ENCODE results near the gene DAB1. TPM values are rescaled to one million over a fixed set of nuclear protein-coding genes. Genes with fewer than 3 reads are reported as not detected.

The DAB1 gene
- total RNA-seq, 2 experiments from 2014 or later, result 0.52 to 0.61 TPM

DNA sequence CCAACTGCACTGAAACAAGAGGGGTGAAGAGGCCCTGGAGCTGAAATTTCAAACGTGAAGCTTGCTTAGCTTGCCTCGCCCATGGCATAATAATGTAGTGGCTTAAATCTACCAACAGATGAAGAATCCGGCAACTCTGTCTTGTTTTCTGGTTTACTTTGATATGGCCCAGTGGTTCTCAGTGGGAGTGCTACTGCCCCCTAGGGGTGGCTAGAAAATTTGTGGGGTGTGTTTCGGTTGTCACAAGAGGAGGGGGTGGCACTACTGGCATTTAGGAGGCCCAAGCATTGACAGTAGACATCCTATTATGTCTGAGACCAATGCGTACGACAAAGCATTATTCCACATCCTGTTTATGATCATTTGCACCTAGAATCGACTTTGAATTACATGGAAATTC is 406.1 kb downstream of the DAB1 start:
- H3K27me3 ChIP-seq (ENCODE audit: control insufficient read depth in 1 of 2, insufficient read depth in 2 of 2, low read length in 2 of 2), result no peaks in the 10 kb centered on the region
- CTCF ChIA-PET, result no interaction called here
- no peaks in the 10 kb centered on the region for H3K4me1 ChIP-seq (ENCODE audit: insufficient read depth, low read length)

DNA sequence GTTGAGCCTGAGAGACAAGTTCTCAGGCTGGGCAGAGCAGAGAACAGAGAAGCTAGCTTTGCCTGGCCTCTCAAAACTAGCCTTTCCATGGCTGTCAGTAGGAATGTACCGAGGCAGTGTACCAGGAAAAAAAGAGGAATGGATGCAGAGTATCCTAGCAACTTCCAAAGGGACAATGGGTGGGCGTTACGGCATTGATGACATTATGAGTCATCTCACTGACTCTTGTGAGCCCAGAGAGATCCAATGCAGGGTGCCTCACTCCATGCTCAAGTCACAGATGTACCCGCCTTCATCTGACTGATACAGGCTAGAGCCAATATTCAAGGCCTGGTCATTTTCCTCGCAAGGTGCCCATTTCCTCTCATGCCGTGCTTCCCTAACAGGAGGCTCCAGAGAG is 406.7 kb downstream of the DAB1 start:
- Histone ChIP-seq H3K27ac (ENCODE audit: low read depth in 1 of 2, low read length in 2 of 2) (no peak overlapping the region), H3K9me3 (ENCODE audit: control insufficient read depth in 1 of 2, insufficient read depth in 1 of 2, low read length in 2 of 2) (peaks cover 0 to 4% of the 10 kb centered on the region in 2 experiments), H3K27me3 (ENCODE audit: control insufficient read depth in 1 of 2, insufficient read depth in 2 of 2, low read length in 2 of 2) (no peaks in the 10 kb centered on the region), H3K4me3 (ENCODE audit: low read length) (no peak overlapping the region), H3K36me3 (ENCODE audit: insufficient read depth, low read length) (no peaks in the 10 kb centered on the region), H3K4me1 (ENCODE audit: insufficient read depth, low read length) (no peaks in the 10 kb centered on the region)
- Mint-ChIP-seq H3K4me3 (no peak overlapping the region), H3K27ac (no peak overlapping the region), H3K36me3 (ENCODE audit: low read depth) (no peaks in the 10 kb centered on the region), H3K4me1 (ENCODE audit: low read depth) (no peaks in the 10 kb centered on the region), H3K9me3 (no peaks in the 10 kb centered on the region), H3K27me3 (no peaks in the 10 kb centered on the region)
- ChIA-PET CTCF (no interaction called here), POLR2A (no interaction called here)
- intact Hi-C loops (cut with DNase I, micrococcal nuclease), result no loop called here
- no peak for DNase-seq
- no peak for ATAC-seq (ENCODE audit: poor library complexity)
- TF ChIP-seq, protein P1, sequence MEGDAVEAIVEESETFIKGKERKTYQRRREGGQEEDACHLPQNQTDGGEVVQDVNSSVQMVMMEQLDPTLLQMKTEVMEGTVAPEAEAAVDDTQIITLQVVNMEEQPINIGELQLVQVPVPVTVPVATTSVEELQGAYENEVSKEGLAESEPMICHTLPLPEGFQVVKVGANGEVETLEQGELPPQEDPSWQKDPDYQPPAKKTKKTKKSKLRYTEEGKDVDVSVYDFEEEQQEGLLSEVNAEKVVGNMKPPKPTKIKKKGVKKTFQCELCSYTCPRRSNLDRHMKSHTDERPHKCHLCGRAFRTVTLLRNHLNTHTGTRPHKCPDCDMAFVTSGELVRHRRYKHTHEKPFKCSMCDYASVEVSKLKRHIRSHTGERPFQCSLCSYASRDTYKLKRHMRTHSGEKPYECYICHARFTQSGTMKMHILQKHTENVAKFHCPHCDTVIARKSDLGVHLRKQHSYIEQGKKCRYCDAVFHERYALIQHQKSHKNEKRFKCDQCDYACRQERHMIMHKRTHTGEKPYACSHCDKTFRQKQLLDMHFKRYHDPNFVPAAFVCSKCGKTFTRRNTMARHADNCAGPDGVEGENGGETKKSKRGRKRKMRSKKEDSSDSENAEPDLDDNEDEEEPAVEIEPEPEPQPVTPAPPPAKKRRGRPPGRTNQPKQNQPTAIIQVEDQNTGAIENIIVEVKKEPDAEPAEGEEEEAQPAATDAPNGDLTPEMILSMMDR (IDR thresholded peaks at IDR 0.05), result no peak

More for the DNA sequence above, 406.1 kb downstream of the DAB1 start:
- POLR2A ChIA-PET, result no interaction called here
- DNase-seq (no peak), ATAC-seq (ENCODE audit: poor library complexity) (no peak)
- Mint-ChIP-seq H3K27me3 (no peaks in the 10 kb centered on the region), H3K27ac (no peak overlapping the region), H3K36me3 (ENCODE audit: low read depth) (no peaks in the 10 kb centered on the region), H3K9me3 (no peaks in the 10 kb centered on the region), H3K4me3 (no peak overlapping the region), H3K4me1 (ENCODE audit: low read depth) (no peaks in the 10 kb centered on the region)
- peaks cover 0 to 4% of the 10 kb centered on the region in 2 experiments for H3K9me3 ChIP-seq (ENCODE audit: control insufficient read depth in 1 of 2, insufficient read depth in 1 of 2, low read length in 2 of 2)
- TF ChIP-seq, protein P1 (IDR thresholded peaks at IDR 0.05), result no peak
- no peak overlapping the region for H3K27ac ChIP-seq (ENCODE audit: low read depth in 1 of 2, low read length in 2 of 2)
- H3K4me3 ChIP-seq (ENCODE audit: low read length), result no peak overlapping the region
- no peaks in the 10 kb centered on the region for H3K36me3 ChIP-seq (ENCODE audit: insufficient read depth, low read length)
- intact Hi-C loops (cut with DNase I, micrococcal nuclease), result no loop called here

DNA sequence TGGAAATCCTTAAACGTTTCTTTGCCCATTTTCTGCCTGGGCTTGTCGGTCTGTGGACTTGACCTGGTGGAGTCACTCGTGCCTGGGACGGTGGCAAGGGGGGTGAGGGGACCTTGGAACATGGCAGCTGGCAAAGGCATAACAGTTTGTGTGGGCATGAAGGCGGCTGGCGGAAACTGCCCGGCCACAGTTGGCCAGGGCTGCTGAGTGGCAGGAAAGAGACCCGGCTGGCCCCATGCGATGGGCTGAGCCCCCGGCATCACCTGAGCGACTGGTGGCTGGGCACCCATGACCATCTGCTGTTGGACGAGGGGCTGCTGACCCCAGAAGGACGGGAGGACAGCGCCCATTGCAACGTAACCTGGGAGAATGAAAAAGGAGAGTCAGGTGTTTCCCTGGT is 408.8 kb downstream of the DAB1 start:
- Histone ChIP-seq H3K27ac (ENCODE audit: low read depth in 1 of 2, low read length in 2 of 2) (no peak overlapping the region), H3K9me3 (ENCODE audit: control insufficient read depth in 1 of 2, insufficient read depth in 1 of 2, low read length in 2 of 2) (peaks cover 0 to 4% of the 10 kb centered on the region in 2 experiments), H3K36me3 (ENCODE audit: insufficient read depth, low read length) (no peaks in the 10 kb centered on the region), H3K4me3 (ENCODE audit: low read length) (no peak overlapping the region), H3K27me3 (ENCODE audit: control insufficient read depth in 1 of 2, insufficient read depth in 2 of 2, low read length in 2 of 2) (no peaks in the 10 kb centered on the region), H3K4me1 (ENCODE audit: insufficient read depth, low read length) (no peaks in the 10 kb centered on the region)
- TF ChIP-seq, protein P1 (IDR thresholded peaks at IDR 0.05), result no peak
- DNase-seq, result no peak
- Mint-ChIP-seq H3K9me3 (no peaks in the 10 kb centered on the region), H3K36me3 (ENCODE audit: low read depth) (no peaks in the 10 kb centered on the region), H3K4me3 (no peak overlapping the region), H3K27me3 (no peaks in the 10 kb centered on the region), H3K4me1 (ENCODE audit: low read depth) (no peaks in the 10 kb centered on the region), H3K27ac (no peak overlapping the region)
- intact Hi-C loops (cut with DNase I, micrococcal nuclease), result no loop called here
- ChIA-PET POLR2A (no interaction called here), CTCF (no interaction called here)
- ATAC-seq (ENCODE audit: poor library complexity), result no peak

Measured in CD4-positive, alpha-beta T cell (primary cell).